Fibroblast of skin of left quadriceps (primary cell): ENCODE measurements around the gene FUNDC1.
"Not testable (repeated sequence)": the region's sequence is repeated elsewhere in the genome, so short reads cannot be mapped to it uniquely, and the experiment has no call there.

Experiments used
- DNase-seq, 2 experiments: peaks; one replicate each; pipeline ENCODE4 v3.0.0-alpha.2; 2013; ENCODE audit warnings: low read depth in 2 of 2

Gene FUNDC1

GRCh38 chrX:44542567-44543325, at the start of gene FUNDC1:
Gene FUNDC1, minus strand, starts transcription at chrX:44542859. Its CDS starts 27 bp downstream, at chrX:44542832.
- peak; percentile 90 to 91 for DNase-seq

- no peak for DNase-seq
Measured at GRCh38 chrX:44585866-44586265, 43.2 kb upstream of the FUNDC1 start.

- DNase-seq: no peak
Measured at GRCh38 chrX:44580466-44580865, 37.8 kb upstream of the FUNDC1 start.

- no peak for DNase-seq
Measured at GRCh38 chrX:44572340-44572938, 29.8 kb upstream of the FUNDC1 start.

GRCh38 chrX:44570522-44570921, 27.9 kb upstream of the FUNDC1 start:
- no peak for DNase-seq

GRCh38 chrX:44569122-44569521, 26.5 kb upstream of the FUNDC1 start:
- DNase-seq: no peak

- DNase-seq: no peak
Measured at GRCh38 chrX:44568196-44568595, 25.5 kb upstream of the FUNDC1 start.

GRCh38 chrX:44561896-44562295, 19.2 kb upstream of the FUNDC1 start:
- not testable (repeated sequence) for DNase-seq

GRCh38 chrX:44550563-44550962, 7.9 kb upstream of the FUNDC1 start:
- no peak for DNase-seq

- DNase-seq: not testable (repeated sequence)
Measured at GRCh38 chrX:44545454-44545853, 2.8 kb upstream of the FUNDC1 start.

GRCh38 chrX:44544036-44544435, 1.4 kb upstream of the FUNDC1 start:
- no peak for DNase-seq

GRCh38 chrX:44536198-44536597, 6.5 kb downstream of the FUNDC1 start:
- DNase-seq: no peak

GRCh38 chrX:44529310-44529709, 13.3 kb downstream of the FUNDC1 start:
- DNase-seq: no peak

GRCh38 chrX:44514272-44514671, 28.4 kb downstream of the FUNDC1 start:
- DNase-seq: no peak

- DNase-seq: no peak
Measured at GRCh38 chrX:44507292-44507691, 35.4 kb downstream of the FUNDC1 start.

- no peak for DNase-seq
Measured at GRCh38 chrX:44506678-44507077, 36.0 kb downstream of the FUNDC1 start.

- DNase-seq: no peak
Measured at GRCh38 chrX:44503560-44503959, 39.1 kb downstream of the FUNDC1 start.

GRCh38 chrX:44495091-44495490, 47.6 kb downstream of the FUNDC1 start:
- no peak for DNase-seq

- DNase-seq: no peak
Measured at GRCh38 chrX:44494357-44494756, 48.3 kb downstream of the FUNDC1 start.

GRCh38 chrX:44489515-44489914, 53.1 kb downstream of the FUNDC1 start:
- DNase-seq: no peak

GRCh38 chrX:44484607-44485146, 58.0 kb downstream of the FUNDC1 start:
- no peak for DNase-seq

- no peak for DNase-seq
Measured at GRCh38 chrX:44483965-44484606, 58.6 kb downstream of the FUNDC1 start.

GRCh38 chrX:44482575-44482974, 60.1 kb downstream of the FUNDC1 start:
- no peak for DNase-seq
